ENCODE data around the gene GDPD4.

Gene GDPD4

DNA sequence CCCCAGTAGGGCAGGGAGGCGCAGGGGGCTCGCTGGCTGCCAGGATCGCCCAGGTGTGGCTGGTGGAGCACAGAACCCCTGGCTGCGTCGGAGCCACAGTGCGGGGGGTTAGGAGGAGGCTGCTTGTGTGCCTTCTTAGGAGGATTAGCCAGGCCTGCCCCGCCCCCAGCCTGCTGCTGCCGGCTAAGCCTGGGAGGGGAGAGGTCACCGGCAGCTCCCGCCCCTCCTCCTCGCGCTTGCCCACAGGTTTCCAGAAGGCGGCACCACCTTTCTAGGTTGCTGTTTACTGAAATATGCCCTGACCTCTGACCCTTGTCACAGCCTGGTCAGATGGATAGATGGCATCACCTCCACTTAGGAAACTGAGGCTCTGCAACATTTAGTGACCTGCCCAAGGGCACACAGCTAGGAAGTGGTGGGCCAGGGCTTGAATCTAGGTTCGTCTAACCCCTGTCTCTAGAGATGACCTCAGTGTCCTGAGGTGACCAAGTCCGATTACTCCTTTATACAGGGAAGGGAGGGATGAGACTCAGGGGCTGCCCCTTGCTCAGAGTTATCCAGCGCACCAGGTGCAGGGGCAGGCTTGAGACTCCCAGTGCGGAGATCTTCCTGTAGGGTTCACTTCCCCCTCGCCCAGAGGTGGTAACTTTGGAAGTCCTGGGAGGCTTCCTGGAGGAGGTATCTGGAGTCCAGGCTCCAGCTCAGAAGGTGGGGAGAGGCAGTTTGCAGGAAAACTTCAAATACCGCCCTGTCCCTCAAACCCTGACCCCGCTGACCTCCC lies 129.4 kb downstream of the GDPD4 start:
- DNase-seq, result no peak

DNA sequence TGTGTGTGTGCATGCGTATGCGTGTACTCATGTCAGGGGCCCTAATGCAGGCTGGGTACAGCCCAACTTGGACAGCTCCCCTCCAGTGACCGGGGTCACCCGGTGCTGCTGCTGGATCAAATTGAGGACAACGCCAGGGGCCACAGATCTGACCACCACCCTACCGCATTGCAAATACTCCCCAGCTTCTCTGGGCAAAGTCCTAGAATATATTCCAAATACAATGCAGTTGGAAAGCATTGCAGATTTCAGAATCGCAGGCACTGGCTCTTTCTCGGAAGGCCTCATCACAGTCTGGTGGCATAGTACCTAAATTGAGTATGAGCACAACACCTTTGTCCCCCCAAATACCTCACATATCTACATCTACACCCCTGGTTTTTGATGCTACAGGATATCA lies 130.2 kb downstream of the GDPD4 start:
- no peak for DNase-seq

DNA sequence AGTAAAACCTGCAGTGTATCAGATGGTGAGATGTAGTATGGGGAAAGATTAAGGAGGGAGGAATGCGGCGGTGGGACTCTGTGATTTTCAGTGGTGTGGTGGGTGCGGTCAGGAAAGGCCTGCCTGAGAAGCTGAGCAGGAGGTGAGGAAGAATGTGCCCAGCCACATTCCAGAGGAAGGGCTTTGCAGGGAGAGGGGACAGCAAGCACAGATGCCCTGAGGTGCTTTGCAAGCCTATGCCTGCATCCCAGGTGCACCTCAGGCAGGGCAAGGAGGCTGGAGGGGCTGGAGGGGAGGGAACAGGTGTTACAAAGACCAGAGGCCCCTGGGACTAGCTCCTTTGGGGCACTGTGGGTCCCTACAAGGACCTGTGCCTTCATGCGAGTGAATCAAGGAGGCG lies 131.4 kb downstream of the GDPD4 start:
- DNase-seq, result no peak

DNA sequence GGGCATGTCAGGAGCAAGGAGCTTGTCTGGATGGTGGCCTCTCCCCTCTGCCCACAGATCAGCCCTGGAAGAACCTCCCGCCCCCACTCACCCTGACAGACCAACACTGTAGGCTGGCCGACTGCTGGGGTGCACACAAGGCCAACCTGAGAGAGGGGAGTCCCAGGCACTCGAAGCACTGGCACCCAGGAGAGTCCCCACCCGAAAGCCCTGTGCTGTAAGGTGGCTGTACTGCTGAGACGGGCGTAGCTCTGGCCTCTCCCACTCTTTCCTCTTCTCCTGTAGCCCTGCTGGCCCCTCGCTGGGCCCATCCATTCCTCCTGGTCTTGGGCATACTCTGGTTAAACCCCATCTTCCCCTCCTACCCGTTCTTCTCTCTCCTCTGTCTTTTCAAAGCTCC lies 133.7 kb downstream of the GDPD4 start:
- DNase-seq, result no peak

DNA sequence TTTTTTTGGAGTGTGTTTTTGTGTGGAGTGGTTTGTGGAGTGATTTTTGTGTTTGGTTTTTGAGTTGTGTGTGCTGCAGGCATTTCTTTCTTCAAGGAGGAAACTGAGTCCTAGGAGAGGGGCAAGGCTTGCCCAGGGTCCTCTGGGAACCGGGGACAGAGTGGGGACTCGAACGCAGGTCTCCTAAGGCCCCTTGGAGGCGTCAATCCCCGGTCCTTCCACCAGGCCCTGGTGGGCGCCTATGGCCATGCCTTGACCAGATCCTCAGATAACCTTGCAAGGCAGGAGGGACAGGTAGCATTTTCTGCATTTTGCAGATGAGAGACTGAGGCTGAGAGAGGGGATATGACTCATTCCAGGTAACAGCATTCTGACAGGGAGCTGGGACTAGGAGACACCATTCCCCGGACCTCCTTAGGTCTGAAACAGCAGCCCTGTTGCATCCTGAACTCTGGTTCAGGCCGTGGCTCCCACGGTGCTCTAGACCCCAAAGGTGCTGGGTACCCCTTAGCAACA lies 134.3 kb downstream of the GDPD4 start:
- no peak for DNase-seq
